Thoracic aorta (tissue), 2 donors: ENCODE data around the gene CPXM2. TPM values are rescaled to one million over a fixed set of nuclear protein-coding genes. Genes with fewer than 3 reads are reported as not detected.

Experiments used
- ATAC-seq: fragments of 150-250 bp; one replicate; pipeline ENCODE4 v1.8.0; 2017; ENCODE audit warnings: low read depth; ENCODE audit not compliant: insufficient number of reproducible peaks, low FRiP score
- DNase-seq: peaks from one replicate; pipeline ENCODE4 v3.0.0-alpha.2; 2020; ENCODE audit warnings: low spot score
- H3K27ac ChIP-seq, 2 donors: fragments of 200-600 bp; sonication (generic); 1 replicate in 1 of 2; 2 replicates in 1 of 2; pipeline ENCODE4 v1.5.1; 2016; ENCODE audit warnings: mild to moderate bottlenecking in 2 of 2, moderate library complexity in 2 of 2
- H3K27me3 ChIP-seq: fragments of 200-600 bp; sonication (generic); replicated peaks from 2 replicates; pipeline ENCODE4 v1.6.0; 2016; ENCODE audit warnings: mild to moderate bottlenecking; ENCODE audit not compliant: insufficient read depth
- H3K36me3 ChIP-seq: fragments of 200-600 bp; sonication (generic); one replicate; pipeline ENCODE4 v1.5.1; 2016
- H3K4me1 ChIP-seq, 2 donors: fragments of 200-600 bp; sonication (generic); 1 replicate in 1 of 2; 2 replicates in 1 of 2; pipeline versions ENCODE4 v1.5.1 to v1.6.0; 2016; ENCODE audit warnings: low read depth in 2 of 2, mild to moderate bottlenecking in 1 of 2; ENCODE audit not compliant: control insufficient read depth in 1 of 2
- H3K4me3 ChIP-seq: fragments of 200-600 bp; sonication (generic); 2 replicates; pipeline ENCODE4 v1.5.1; 2016; ENCODE audit warnings: mild to moderate bottlenecking
- H3K9me3 ChIP-seq: fragments of 200-600 bp; sonication (generic); 2 replicates; pipeline ENCODE4 v1.5.1; 2016
- CTCF ChIP-seq: fragments of 200-600 bp; sonication (generic); IDR thresholded peaks from one replicate; pipeline ENCODE4 v1.5.1; 2019; ENCODE audit warnings: antibody characterized with exemption
- total RNA-seq, 2 donors: library from RNA; depleted of rRNA; stranded (reverse); fragments of >200 nt; gene quantifications; one replicate each; pipeline versions ENCODE4 v1.1.0 to v1.2.3, GENCODE V29; 2016

CPXM2 gene
- total RNA-seq, 2 donors from 2014 or later: 275 to 348 TPM

GRCh38 chr10:123751342-123752134 lies 140.1 kb downstream of the CPXM2 start:
- no peak overlapping the region for H3K27ac ChIP-seq
- DNase-seq (no peak), ATAC-seq (no peak)
- H3K4me3 ChIP-seq: no peak overlapping the region
- no peaks in the 10 kb centered on the region for H3K4me1 ChIP-seq
- no peaks in the 10 kb centered on the region for H3K27me3 ChIP-seq
- no peaks in the 10 kb centered on the region for H3K9me3 ChIP-seq
- no peak for TF ChIP-seq CTCF
- H3K36me3 ChIP-seq: peaks cover 49% of the 10 kb centered on the region

- no peaks in the 10 kb centered on the region for H3K27me3 ChIP-seq
- no peak overlapping the region for H3K27ac ChIP-seq
- TF ChIP-seq CTCF: no peak
- ATAC-seq (no peak), DNase-seq (no peak)
- H3K36me3 ChIP-seq: peaks cover 45% of the 10 kb centered on the region
- no peaks in the 10 kb centered on the region for H3K9me3 ChIP-seq
- H3K4me3 ChIP-seq: no peak overlapping the region
- no peaks in the 10 kb centered on the region for H3K4me1 ChIP-seq
These were observed 140.7 kb downstream of the CPXM2 start for GRCh38 chr10:123750901-123751300.

- no peaks in the 10 kb centered on the region for H3K4me1 ChIP-seq
- no peak for TF ChIP-seq CTCF
- H3K36me3 ChIP-seq: peaks cover 30% of the 10 kb centered on the region
- no peaks in the 10 kb centered on the region for H3K27me3 ChIP-seq
- no peak overlapping the region for H3K4me3 ChIP-seq
- no peak overlapping the region for H3K27ac ChIP-seq
- no peak for ATAC-seq
- H3K9me3 ChIP-seq: no peaks in the 10 kb centered on the region
- no peak for DNase-seq
These were observed 142.9 kb downstream of the CPXM2 start for GRCh38 chr10:123748711-123749110.

GRCh38 chr10:123747426-123747825 lies 144.2 kb downstream of the CPXM2 start:
- Histone ChIP-seq H3K4me3 (no peak overlapping the region), H3K27me3 (no peaks in the 10 kb centered on the region), H3K27ac (no peak overlapping the region), H3K4me1 (no peaks in the 10 kb centered on the region), H3K36me3 (peaks cover 27% of the 10 kb centered on the region), H3K9me3 (no peaks in the 10 kb centered on the region)
- no peak for ATAC-seq
- no peak for TF ChIP-seq CTCF
- no peak for DNase-seq

GRCh38 chr10:123746942-123747341 lies 144.7 kb downstream of the CPXM2 start:
- no peaks in the 10 kb centered on the region for H3K4me1 ChIP-seq
- peaks cover 22% of the 10 kb centered on the region for H3K36me3 ChIP-seq
- no peak for TF ChIP-seq CTCF
- no peak for DNase-seq
- H3K9me3 ChIP-seq: no peaks in the 10 kb centered on the region
- H3K4me3 ChIP-seq: no peak overlapping the region
- ATAC-seq: no peak
- H3K27ac ChIP-seq: no peak overlapping the region
- H3K27me3 ChIP-seq: no peaks in the 10 kb centered on the region
